ENCODE results near the gene B3GNT4.
"Not testable (repeated sequence)": the region's sequence is repeated elsewhere in the genome, so short reads cannot be mapped to it uniquely, and the experiment has no call there.

The B3GNT4 gene

DNA sequence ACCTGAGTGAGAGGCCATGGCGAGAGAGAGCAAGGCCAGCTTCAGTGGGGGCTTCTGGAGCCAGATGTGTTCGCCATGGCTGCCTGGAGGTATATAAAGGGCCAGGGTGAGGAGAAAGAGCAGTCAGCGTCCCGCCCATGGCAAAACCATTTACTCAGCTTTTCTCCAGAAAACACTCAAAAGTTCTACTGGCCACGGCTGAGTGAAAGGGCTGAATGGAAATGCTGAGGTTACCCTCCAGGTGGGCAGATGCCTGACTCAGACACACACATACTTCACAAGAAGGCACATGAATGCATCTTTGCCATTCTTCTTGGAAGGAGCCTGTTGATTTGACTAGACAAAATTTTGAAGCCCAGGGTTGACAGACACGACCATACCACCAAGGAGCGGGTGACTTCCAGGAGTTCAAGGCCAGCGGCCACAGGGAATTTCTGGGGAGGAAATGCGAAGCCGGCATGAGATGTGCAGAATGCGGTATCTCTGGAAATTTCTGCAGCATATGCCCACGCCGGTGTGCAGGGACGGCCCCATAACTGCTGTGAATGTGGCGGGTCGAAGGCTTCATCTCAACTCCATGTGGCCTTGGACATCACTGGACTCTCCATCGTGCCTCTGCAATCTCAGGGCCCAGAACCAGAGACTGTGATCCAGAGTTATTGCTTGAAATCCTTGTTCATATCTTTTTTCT, 29.2 kb upstream of the B3GNT4 start, which contains the start of gene IL31:
Gene IL31 (minus strand): TSS at position 67 of the 691 bp plus-strand sequence. CDS start 49 bp downstream, at position 18.
- no peak within 1 kb of the TSS for H3K4me3 ChIP-seq (ENCODE audit: insufficient read depth in 1 of 2, low read depth in 1 of 2, low read length in 2 of 2)
- H2BK5ac ChIP-seq (ENCODE audit: low read depth, low read length, poor library complexity, severe bottlenecking): no peak within 1 kb of the TSS
- H3K4me1 ChIP-seq (ENCODE audit: control insufficient read depth, insufficient read depth, low read depth, low read length): no peaks in the 10 kb centered on the region
- peaks cover 10 to 17% of the 10 kb centered on the region in 2 experiments for H3K27me3 ChIP-seq (ENCODE audit: control insufficient read depth in 1 of 2, insufficient read depth in 1 of 2, low read length in 2 of 2)
- no peak within 1 kb of the TSS for H3K27ac ChIP-seq (ENCODE audit: low read length, poor library complexity, severe bottlenecking)
- no peak within 1 kb of the TSS for H2BK12ac ChIP-seq (ENCODE audit: low read length in 2 of 2)
- no peak within 1 kb of the TSS for H4K91ac ChIP-seq (ENCODE audit: low read length)
- 93% methylated on average over 14 of the region's 17 CpGs for whole genome bisulfite sequencing
- H3K9me3 ChIP-seq (ENCODE audit: control insufficient read depth, low read length): no peaks in the 10 kb centered on the region
- no peak within 1 kb of the TSS for H3K4me2 ChIP-seq (ENCODE audit: low read length, poor library complexity, severe bottlenecking)
- H3K9ac ChIP-seq (ENCODE audit: low read length): no peak within 1 kb of the TSS
- no peak within 1 kb of the TSS for H2AFZ ChIP-seq (ENCODE audit: low read depth, low read length)
- no peaks in the 10 kb centered on the region for H3K79me1 ChIP-seq (replicated peaks; ENCODE audit: low read length, poor library complexity, severe bottlenecking)
- no peak within 1 kb of the TSS for H3K23ac ChIP-seq (ENCODE audit: low read length in 2 of 2)
- H2BK15ac ChIP-seq (ENCODE audit: low read depth, poor library complexity, severe bottlenecking): no peak within 1 kb of the TSS
- DNase-seq: no peak
- no peak within 1 kb of the TSS for H3K14ac ChIP-seq (ENCODE audit: low read length in 2 of 2)
- no peak within 1 kb of the TSS for H2BK120ac ChIP-seq (ENCODE audit: low read depth, low read length)
- no peak within 1 kb of the TSS for H3K4ac ChIP-seq (ENCODE audit: low read depth in 1 of 2, low read length in 2 of 2)
- no peak within 1 kb of the TSS for H2AK5ac ChIP-seq (ENCODE audit: low read length, severe bottlenecking)
- H3K36me3 ChIP-seq (ENCODE audit: control insufficient read depth in 1 of 2, insufficient read depth in 2 of 2, low read depth in 1 of 2, low read length in 2 of 2): no peaks in the 10 kb centered on the region
- no peak within 1 kb of the TSS for H4K8ac ChIP-seq (ENCODE audit: low read length)
- no peak within 1 kb of the TSS for H3K18ac ChIP-seq (ENCODE audit: low read depth in 1 of 2, low read length in 2 of 2)

DNA sequence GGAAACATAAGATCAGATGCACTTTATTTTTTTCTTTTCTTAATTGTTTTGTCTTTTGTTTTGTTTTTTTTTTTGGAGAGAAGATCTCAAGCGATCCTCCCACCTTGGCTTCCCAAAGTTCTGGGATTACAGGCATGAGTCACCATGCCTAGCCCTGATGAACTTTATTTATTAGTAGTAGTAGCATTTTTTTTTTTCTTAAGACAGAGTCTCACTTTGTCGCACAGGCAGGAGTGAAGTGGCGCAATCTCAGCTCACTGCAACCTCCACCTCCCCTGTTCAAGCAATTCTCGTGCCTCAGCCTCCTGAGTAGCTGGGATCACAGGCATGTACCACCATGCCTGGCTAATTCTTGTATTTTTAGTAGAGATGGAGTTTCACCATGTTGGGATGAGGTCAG, 27.0 kb upstream of the B3GNT4 start:
- H2BK15ac ChIP-seq (ENCODE audit: low read depth, poor library complexity, severe bottlenecking); H3K4me1 ChIP-seq (ENCODE audit: control insufficient read depth, insufficient read depth, low read depth, low read length); H3K36me3 ChIP-seq (ENCODE audit: control insufficient read depth in 1 of 2, insufficient read depth in 2 of 2, low read depth in 1 of 2, low read length in 2 of 2); H3K9me3 ChIP-seq (ENCODE audit: control insufficient read depth, low read length); H3K27ac ChIP-seq (ENCODE audit: low read length, poor library complexity, severe bottlenecking); H4K91ac ChIP-seq (ENCODE audit: low read length); H2AFZ ChIP-seq (ENCODE audit: low read depth, low read length); H3K18ac ChIP-seq (ENCODE audit: low read depth in 1 of 2, low read length in 2 of 2); H3K23ac ChIP-seq (ENCODE audit: low read length in 2 of 2); H2AK5ac ChIP-seq (ENCODE audit: low read length, severe bottlenecking); H2BK120ac ChIP-seq (ENCODE audit: low read depth, low read length); H3K14ac ChIP-seq (ENCODE audit: low read length in 2 of 2); DNase-seq; H4K8ac ChIP-seq (ENCODE audit: low read length); H3K79me1 ChIP-seq (replicated peaks; ENCODE audit: low read length, poor library complexity, severe bottlenecking); H2BK5ac ChIP-seq (ENCODE audit: low read depth, low read length, poor library complexity, severe bottlenecking); H2BK12ac ChIP-seq (ENCODE audit: low read length in 2 of 2); H3K9ac ChIP-seq (ENCODE audit: low read length); H3K4me3 ChIP-seq (ENCODE audit: insufficient read depth in 1 of 2, low read depth in 1 of 2, low read length in 2 of 2); H3K4ac ChIP-seq (ENCODE audit: low read depth in 1 of 2, low read length in 2 of 2); H3K4me2 ChIP-seq (ENCODE audit: low read length, poor library complexity, severe bottlenecking): not testable (repeated sequence)
- WGBS: no CpG with 5 or more reads among the region's 4 CpGs
- peaks cover 10 to 13% of the 10 kb centered on the region in 2 experiments for H3K27me3 ChIP-seq (ENCODE audit: control insufficient read depth in 1 of 2, insufficient read depth in 1 of 2, low read length in 2 of 2)

DNA sequence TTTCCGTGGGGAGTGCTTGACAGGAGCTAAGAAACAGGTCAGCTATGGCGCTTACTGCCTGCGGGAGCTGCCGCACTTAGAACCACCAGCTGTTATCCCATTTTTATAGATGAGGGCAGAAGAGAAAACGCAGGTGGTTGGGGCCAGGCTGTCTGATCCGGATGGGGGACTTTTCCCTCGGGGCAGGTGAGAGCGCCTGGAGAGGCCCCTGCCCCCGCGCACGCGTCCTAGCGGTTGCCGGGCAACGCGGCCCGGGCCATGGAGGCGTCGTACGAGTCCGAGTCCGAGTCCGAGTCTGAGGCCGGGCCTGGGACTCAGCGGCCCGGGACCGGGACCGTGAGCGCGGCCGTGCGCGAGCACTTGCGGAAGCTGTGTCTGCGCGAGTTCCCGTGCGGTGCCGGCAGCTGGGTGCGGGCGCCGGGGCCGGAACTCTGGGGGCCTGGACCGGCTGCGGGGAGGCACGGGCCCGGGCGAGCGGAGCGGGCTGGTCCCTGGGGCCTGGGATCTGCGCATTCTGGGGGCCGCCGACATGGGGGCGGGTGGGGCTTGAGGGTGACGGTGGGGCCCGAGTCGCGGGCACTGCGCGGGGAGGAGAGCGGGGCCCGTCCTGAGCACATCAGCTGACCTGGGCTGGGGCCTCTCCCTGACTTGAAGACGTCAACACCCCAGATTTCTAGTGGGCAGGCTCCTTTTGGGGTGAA, 20.5 kb upstream of the B3GNT4 start, which contains the start of gene LRRC43:
Gene LRRC43 (plus strand): TSS at position 237 of the 701 bp plus-strand sequence. CDS start 22 bp downstream, at position 259.
- WGBS: 2% methylated on average over 60 of the region's 63 CpGs
- H3K4ac ChIP-seq (ENCODE audit: low read depth in 1 of 2, low read length in 2 of 2): peak within 1 kb of the TSS; percentile 67
- H2BK15ac ChIP-seq (ENCODE audit: low read depth, poor library complexity, severe bottlenecking): no peak within 1 kb of the TSS
- no peak within 1 kb of the TSS for H2BK5ac ChIP-seq (ENCODE audit: low read depth, low read length, poor library complexity, severe bottlenecking)
- H3K9me3 ChIP-seq (ENCODE audit: control insufficient read depth, low read length): no peaks in the 10 kb centered on the region
- H3K9ac ChIP-seq (ENCODE audit: low read length): peak within 1 kb of the TSS; percentile 78
- H2AK5ac ChIP-seq (ENCODE audit: low read length, severe bottlenecking): no peak within 1 kb of the TSS
- peak within 1 kb of the TSS; percentile 78 for H4K91ac ChIP-seq (ENCODE audit: low read length)
- H3K14ac ChIP-seq (ENCODE audit: low read length in 2 of 2): peak within 1 kb of the TSS; percentile 18 to 69
- H3K23ac ChIP-seq (ENCODE audit: low read length in 2 of 2): peak within 1 kb of the TSS in 1 of 2 experiments; percentile 72
- H3K4me3 ChIP-seq (ENCODE audit: insufficient read depth in 1 of 2, low read depth in 1 of 2, low read length in 2 of 2): peak within 1 kb of the TSS; percentile 72 to 76
- H3K18ac ChIP-seq (ENCODE audit: low read depth in 1 of 2, low read length in 2 of 2): peak within 1 kb of the TSS; percentile 23 to 84
- peaks cover 9% of the 10 kb centered on the region for H3K4me1 ChIP-seq (ENCODE audit: control insufficient read depth, insufficient read depth, low read depth, low read length)
- H2BK120ac ChIP-seq (ENCODE audit: low read depth, low read length): peak within 1 kb of the TSS; percentile 37
- peak within 1 kb of the TSS; percentile 94 for H4K8ac ChIP-seq (ENCODE audit: low read length)
- H3K79me1 ChIP-seq (replicated peaks; ENCODE audit: low read length, poor library complexity, severe bottlenecking): no peaks in the 10 kb centered on the region
- no peaks in the 10 kb centered on the region for H3K27me3 ChIP-seq (ENCODE audit: control insufficient read depth in 1 of 2, insufficient read depth in 1 of 2, low read length in 2 of 2)
- H3K36me3 ChIP-seq (ENCODE audit: control insufficient read depth in 1 of 2, insufficient read depth in 2 of 2, low read depth in 1 of 2, low read length in 2 of 2): no peaks in the 10 kb centered on the region
- H2AFZ ChIP-seq (ENCODE audit: low read depth, low read length): peak within 1 kb of the TSS; percentile 77
- H3K27ac ChIP-seq (ENCODE audit: low read length, poor library complexity, severe bottlenecking): no peak within 1 kb of the TSS
- peak within 1 kb of the TSS in 1 of 2 experiments; percentile 18 for H2BK12ac ChIP-seq (ENCODE audit: low read length in 2 of 2)
- peak within 1 kb of the TSS; percentile 97 for H3K4me2 ChIP-seq (ENCODE audit: low read length, poor library complexity, severe bottlenecking)
- DNase-seq: peak; percentile 44

DNA sequence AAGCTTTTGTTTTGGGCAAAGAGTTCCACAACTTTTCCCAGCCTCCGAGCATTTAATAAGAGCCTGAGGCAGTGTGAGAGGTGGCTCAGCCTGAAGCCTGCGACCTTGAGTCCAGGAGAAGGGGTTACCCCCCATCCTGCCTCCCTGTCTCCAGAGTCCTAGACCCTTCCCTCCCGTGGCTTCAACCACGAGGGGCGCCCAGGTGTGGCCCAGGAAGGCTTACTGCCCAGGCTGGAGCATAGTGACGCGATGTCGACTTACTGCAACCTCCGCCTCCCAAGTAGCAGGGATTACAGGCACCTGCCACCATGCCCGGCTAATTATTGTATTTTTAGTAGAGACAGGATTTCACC, 19.9 kb upstream of the B3GNT4 start:
- peaks cover 0 to under 1% of the 10 kb centered on the region in 2 experiments for H3K27me3 ChIP-seq (ENCODE audit: control insufficient read depth in 1 of 2, insufficient read depth in 1 of 2, low read length in 2 of 2)
- H3K4me2 ChIP-seq (ENCODE audit: low read length, poor library complexity, severe bottlenecking): peak overlapping the region; percentile 97
- peak overlapping the region; percentile 77 for H2AFZ ChIP-seq (ENCODE audit: low read depth, low read length)
- peak overlapping the region in 1 of 2 experiments; percentile 84 for H3K18ac ChIP-seq (ENCODE audit: low read depth in 1 of 2, low read length in 2 of 2)
- H2BK15ac ChIP-seq (ENCODE audit: low read depth, poor library complexity, severe bottlenecking): no peak overlapping the region
- H3K9ac ChIP-seq (ENCODE audit: low read length): peak overlapping the region; percentile 78
- peak overlapping the region in 1 of 2 experiments; percentile 18 for H2BK12ac ChIP-seq (ENCODE audit: low read length in 2 of 2)
- H3K9me3 ChIP-seq (ENCODE audit: control insufficient read depth, low read length): no peaks in the 10 kb centered on the region
- H4K8ac ChIP-seq (ENCODE audit: low read length): peak overlapping the region; percentile 16
- H3K27ac ChIP-seq (ENCODE audit: low read length, poor library complexity, severe bottlenecking): no peak overlapping the region
- DNase-seq: no peak
- H3K14ac ChIP-seq (ENCODE audit: low read length in 2 of 2): no peak overlapping the region
- no peak overlapping the region for H3K4ac ChIP-seq (ENCODE audit: low read depth in 1 of 2, low read length in 2 of 2)
- peak overlapping the region in 1 of 2 experiments; percentile 76 for H3K4me3 ChIP-seq (ENCODE audit: insufficient read depth in 1 of 2, low read depth in 1 of 2, low read length in 2 of 2)
- peaks cover 9% of the 10 kb centered on the region for H3K4me1 ChIP-seq (ENCODE audit: control insufficient read depth, insufficient read depth, low read depth, low read length)
- no peak overlapping the region for H3K23ac ChIP-seq (ENCODE audit: low read length in 2 of 2)
- H3K79me1 ChIP-seq (replicated peaks; ENCODE audit: low read length, poor library complexity, severe bottlenecking): no peaks in the 10 kb centered on the region
- H2BK120ac ChIP-seq (ENCODE audit: low read depth, low read length): no peak overlapping the region
- H3K36me3 ChIP-seq (ENCODE audit: control insufficient read depth in 1 of 2, insufficient read depth in 2 of 2, low read depth in 1 of 2, low read length in 2 of 2): no peaks in the 10 kb centered on the region
- no peak overlapping the region for H2BK5ac ChIP-seq (ENCODE audit: low read depth, low read length, poor library complexity, severe bottlenecking)
- 79% methylated on average over 10 of the region's 10 CpGs for WGBS
- H2AK5ac ChIP-seq (ENCODE audit: low read length, severe bottlenecking): no peak overlapping the region
- H4K91ac ChIP-seq (ENCODE audit: low read length): peak overlapping the region; percentile 3
